Common myeloid progenitor, CD34-positive (primary cell): Measurements from ENCODE around the gene NUDT4. TPM values are rescaled to one million over a fixed set of nuclear protein-coding genes. Genes with fewer than 3 reads are reported as not detected.

Experiments
- CTCF ChIA-PET: fragments of 350-600 bp; sonication (Branson Sonifier 250); formaldehyde crosslinking; loops from one replicate; lab custom pipeline; 2021; ENCODE audit warnings: antibody characterized with exemption; lab: Charles Lee
- POLR2A ChIA-PET: fragments of 350-600 bp; sonication (Branson Sonifier 250); formaldehyde crosslinking; loops from one replicate; lab custom pipeline; 2021; ENCODE audit warnings: antibody characterized with exemption; lab: Charles Lee
- DNase-seq, 3 donors: peaks; one replicate each; pipeline versions ENCODE4 v3.0.0 to v3.0.0-alpha.2; 2013
- H3K27ac ChIP-seq, 2 experiments: 1 replicate in 1 of 2; 2 replicates in 1 of 2; pipeline ENCODE4 v1.7.0; 2013; ENCODE audit warnings: inconsistent platforms in 2 of 2, low read length in 2 of 2, mild to moderate bottlenecking in 2 of 2, low read depth in 1 of 2, moderate library complexity in 1 of 2; ENCODE audit not compliant: severe bottlenecking in 2 of 2, insufficient read depth in 1 of 2, poor library complexity in 1 of 2
- H3K27me3 ChIP-seq, 5 experiments: replicated peaks in 2 of 5; 1 replicate in 3 of 5; 2 replicates in 2 of 5; pipeline versions ENCODE4 v1.6.1 to v1.7.0; 2013; ENCODE audit warnings: low read length in 4 of 5, mild to moderate bottlenecking in 2 of 5, moderate library complexity in 2 of 5, inconsistent platforms in 1 of 5; ENCODE audit not compliant: insufficient read depth in 5 of 5, control insufficient read depth in 4 of 5
- H3K36me3 ChIP-seq, 4 experiments: 1 replicate in 2 of 4; 2 replicates in 2 of 4; pipeline versions ENCODE4 v1.6.1 to v1.7.0; 2013; ENCODE audit warnings: low read length in 3 of 4, control low read depth in 1 of 4, mild to moderate bottlenecking in 1 of 4; ENCODE audit not compliant: control insufficient read depth in 4 of 4, insufficient read depth in 4 of 4
- H3K4me1 ChIP-seq, 4 experiments: 1 replicate in 3 of 4; 2 replicates in 1 of 4; pipeline versions ENCODE4 v1.6.1 to v1.7.1; 2013; ENCODE audit warnings: low read length in 3 of 4, mild to moderate bottlenecking in 3 of 4, control low read depth in 1 of 4, inconsistent platforms in 1 of 4, moderate library complexity in 1 of 4; ENCODE audit not compliant: control insufficient read depth in 4 of 4, insufficient read depth in 4 of 4; ENCODE audit errors: control extremely low read depth in 1 of 4
- H3K4me3 ChIP-seq, 7 experiments: 1 replicate in 4 of 7; 2 replicates in 3 of 7; pipeline versions ENCODE4 v1.5.1 to v1.7.0; 2013; ENCODE audit warnings: mild to moderate bottlenecking in 7 of 7, low read length in 6 of 7, moderate library complexity in 6 of 7, inconsistent platforms in 2 of 7, low read depth in 2 of 7, control low read depth in 1 of 7; ENCODE audit not compliant: insufficient read depth in 4 of 7, control insufficient read depth in 1 of 7; ENCODE audit errors: extremely low read depth in 1 of 7
- H3K9me3 ChIP-seq, 5 experiments: 1 replicate in 4 of 5; 2 replicates in 1 of 5; pipeline versions ENCODE4 v1.6.1 to v1.7.1; 2013; ENCODE audit warnings: low read length in 4 of 5, mild to moderate bottlenecking in 2 of 5, inconsistent platforms in 1 of 5, low read depth in 1 of 5, moderate library complexity in 1 of 5; ENCODE audit not compliant: control insufficient read depth in 4 of 5, insufficient read depth in 2 of 5; ENCODE audit errors: control extremely low read depth in 1 of 5
- WGBS: methylation state at CpG from one replicate; pipeline ENCODE4 v1.1.5; 2013; ENCODE audit not compliant: insufficient coverage; 5-methylcytosine and 5-hydroxymethylcytosine counted together
- polyA plus RNA-seq: library from polyadenylated mRNA; unstranded; fragments of 120-200 nt; gene quantifications from one replicate; pipeline ENCODE4 v1.2.1, GENCODE V29; 2013

The NUDT4 gene
- 54.4 TPM for polyA plus RNA-seq

DNA sequence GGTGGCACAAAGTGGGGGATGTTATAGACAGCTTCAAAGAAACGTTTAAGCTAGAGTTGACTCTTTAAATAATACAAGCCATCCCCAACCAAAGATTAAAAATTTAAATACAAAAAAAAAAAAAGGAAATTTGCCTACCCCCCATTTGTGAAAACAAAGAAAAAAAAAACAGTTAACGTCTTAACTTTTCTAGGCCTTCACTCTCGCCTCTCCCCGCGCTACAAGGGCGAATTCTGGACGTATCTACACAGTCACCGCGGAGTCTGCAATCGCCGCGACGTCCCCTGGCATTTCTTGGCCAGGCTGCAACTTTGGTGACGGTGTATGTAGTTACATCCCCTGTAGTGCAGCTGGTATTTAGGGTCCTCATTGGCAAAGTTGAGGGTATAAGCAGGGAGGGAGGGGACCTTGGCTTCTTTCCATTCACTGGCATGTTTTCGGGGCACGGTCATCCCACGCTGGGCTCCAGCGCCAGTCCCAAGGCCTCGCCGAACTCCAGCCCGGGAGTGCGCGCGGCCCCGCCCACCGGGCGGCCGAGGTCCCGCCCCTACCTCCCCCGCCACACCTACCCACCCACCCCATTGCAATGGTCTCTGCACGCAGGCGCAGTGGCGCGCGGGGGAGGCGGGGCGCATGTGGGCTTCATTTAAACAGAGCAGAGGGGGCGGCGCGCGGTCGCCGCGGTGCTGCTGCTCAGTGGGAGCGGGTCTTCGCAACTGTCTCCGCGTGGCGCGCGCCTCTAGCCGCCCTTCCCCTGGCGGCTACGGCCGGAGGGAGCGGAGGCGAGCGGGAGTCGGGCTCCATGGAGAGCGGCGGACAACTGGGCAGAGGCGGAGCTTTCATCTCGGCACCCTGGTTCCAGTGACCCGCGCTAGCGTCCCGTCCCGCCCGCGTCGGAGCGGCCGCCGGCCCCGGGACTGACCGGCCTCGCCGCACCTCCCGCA, at the start of gene NUDT4:
TSS of gene NUDT4 (plus strand) at position 674 of the 944 bp plus-strand sequence. CDS start 398 bp downstream, outside the sequence.
- Histone ChIP-seq H3K4me1 (peaks cover 25 to 52% (median 35%) of the 10 kb centered on the region in 4 experiments), H3K27me3 (peaks cover 0 to 2% (median 0%) of the 10 kb centered on the region in 5 experiments), H3K36me3 (no peaks in the 10 kb centered on the region), H3K27ac (peak within 1 kb of the TSS; percentile 78 to 91), H3K9me3 (no peaks in the 10 kb centered on the region), H3K4me3 (peak within 1 kb of the TSS; percentile 77 to 98 (median 91))
- ChIA-PET CTCF (interaction anchor here (1.1 kb wide), 1 partner anchor 21 kb away, joined by 3 read pairs; no protein-coding TSS in a partner anchor), POLR2A (no interaction called here)
- peak; percentile 93 to 97 (median 97) for DNase-seq
- WGBS = 4% methylated on average over 28 of the region's 79 CpGs

DNA sequence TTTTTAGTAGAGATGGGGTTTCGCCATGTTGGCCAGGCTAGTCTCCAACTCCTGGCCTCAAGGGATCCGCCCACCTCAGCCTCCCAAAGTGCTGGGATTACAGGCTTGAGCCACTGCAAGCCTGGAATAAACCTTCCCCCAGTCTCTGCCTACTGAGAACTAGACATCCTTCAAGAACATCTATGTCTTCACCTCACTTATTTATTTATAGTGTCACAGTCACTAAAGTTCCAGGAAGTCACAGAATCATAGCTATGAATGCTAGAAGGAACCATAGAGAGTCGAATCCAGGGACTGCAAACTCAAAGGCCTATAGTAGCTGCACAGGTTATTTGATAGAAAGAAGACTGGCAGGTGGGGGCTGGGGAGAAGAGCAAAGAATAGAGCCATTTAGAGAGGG, 44.7 kb upstream of the NUDT4 start:
- DNase-seq = no peak
- H3K4me1 ChIP-seq = no peaks in the 10 kb centered on the region
- ChIA-PET POLR2A (no interaction called here), CTCF (interaction anchor here (0.9 to 1.0 kb wide), 2 partner anchors 16 to 50 kb away, joined by 3 read pairs; no protein-coding TSS in a partner anchor)
- no peaks in the 10 kb centered on the region for H3K36me3 ChIP-seq
- H3K9me3 ChIP-seq = no peaks in the 10 kb centered on the region
- H3K27me3 ChIP-seq = peaks cover 0 to 2% (median 0%) of the 10 kb centered on the region in 5 experiments
- 85% methylated on average over 2 of the region's 3 CpGs for WGBS
- H3K27ac ChIP-seq = no peak overlapping the region
- no peak overlapping the region for H3K4me3 ChIP-seq

DNA sequence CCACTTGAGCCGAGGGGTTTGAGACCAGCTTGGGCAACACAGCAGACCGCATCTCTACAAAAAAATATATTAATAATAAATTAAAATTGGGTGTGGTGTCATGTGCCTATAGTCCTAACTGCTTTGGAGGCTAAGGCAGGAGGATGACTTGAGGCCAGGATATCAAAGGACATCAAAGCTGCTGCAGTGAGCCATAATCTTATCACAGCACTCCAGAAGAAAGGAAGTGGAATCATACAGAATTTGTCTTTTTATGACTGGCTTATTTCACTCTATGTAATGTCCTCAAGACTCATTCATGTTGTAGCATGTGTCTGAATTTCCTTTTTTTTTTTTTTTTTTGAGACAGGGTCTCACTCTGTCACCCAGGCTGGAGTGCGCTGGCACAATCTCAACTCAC, 43.9 kb upstream of the NUDT4 start:
- peaks cover 0 to 2% (median 0%) of the 10 kb centered on the region in 5 experiments for H3K27me3 ChIP-seq
- ChIA-PET CTCF (interaction anchor here (0.9 to 1.0 kb wide), 2 partner anchors 17 to 49 kb away, joined by 3 read pairs; no protein-coding TSS in a partner anchor), POLR2A (no interaction called here)
- no peak overlapping the region for H3K4me3 ChIP-seq
- no peak overlapping the region for H3K27ac ChIP-seq
- no peaks in the 10 kb centered on the region for H3K9me3 ChIP-seq
- H3K4me1 ChIP-seq = no peaks in the 10 kb centered on the region
- DNase-seq = no peak
- no CpG with 5 or more reads among the region's 3 CpGs for WGBS
- H3K36me3 ChIP-seq = no peaks in the 10 kb centered on the region

DNA sequence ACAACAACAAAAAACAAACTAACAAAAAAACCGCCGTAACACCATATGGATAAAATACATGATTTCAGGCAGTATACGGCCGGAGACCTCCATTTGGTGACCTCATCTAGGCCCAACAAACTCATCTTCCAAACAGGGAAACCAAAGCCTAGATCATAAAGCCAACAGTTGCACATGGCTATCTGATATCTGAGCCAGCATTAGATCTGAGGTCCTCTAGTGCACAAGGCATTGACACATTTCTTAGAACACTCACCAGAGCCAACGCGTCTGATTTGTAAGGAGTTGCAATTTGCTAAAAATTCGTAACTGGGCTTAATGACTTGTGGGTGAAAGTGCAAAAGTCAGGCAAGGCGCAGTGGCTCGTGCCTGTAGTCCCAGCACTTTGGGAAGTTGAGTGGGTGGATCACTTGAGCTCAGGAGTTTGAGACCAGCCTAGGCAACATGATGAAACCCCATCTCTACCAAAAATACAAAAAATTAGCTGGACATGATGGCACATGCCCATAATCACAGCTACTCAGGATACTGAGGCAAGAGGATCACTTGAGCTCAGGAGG, 42.0 kb upstream of the NUDT4 start:
- H3K9me3 ChIP-seq = no peaks in the 10 kb centered on the region
- no peak overlapping the region for H3K4me3 ChIP-seq
- no peaks in the 10 kb centered on the region for H3K36me3 ChIP-seq
- DNase-seq = no peak
- H3K27me3 ChIP-seq = peaks cover 0 to 2% (median 0%) of the 10 kb centered on the region in 5 experiments
- no peaks in the 10 kb centered on the region for H3K4me1 ChIP-seq
- CTCF ChIA-PET = no interaction called here
- POLR2A ChIA-PET = no interaction called here
- H3K27ac ChIP-seq = no peak overlapping the region
- 98% methylated on average over 8 of the region's 9 CpGs for WGBS

DNA sequence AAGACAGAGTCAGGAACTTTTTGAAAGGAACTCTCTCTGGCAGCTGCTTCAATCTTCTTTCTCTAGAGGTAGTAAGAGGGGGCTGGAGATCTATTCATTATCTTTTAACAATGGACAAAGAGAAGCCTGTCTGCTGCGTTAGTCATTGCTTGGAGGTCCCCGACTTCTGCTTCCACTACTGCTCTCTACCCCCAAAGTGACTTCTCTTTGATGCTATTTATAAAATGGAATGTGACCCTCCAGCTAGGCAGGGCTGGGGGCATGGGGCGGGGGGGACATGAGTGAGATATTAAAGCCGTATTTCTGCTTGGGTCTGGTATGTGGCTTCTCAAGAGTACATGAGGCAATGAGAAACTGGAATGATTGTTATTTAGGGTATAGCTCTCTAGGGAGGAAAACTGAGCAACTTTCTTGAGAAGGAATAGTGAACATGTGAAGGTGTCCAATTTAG, 41.4 kb upstream of the NUDT4 start:
- Histone ChIP-seq H3K36me3 (no peaks in the 10 kb centered on the region), H3K27ac (no peak overlapping the region), H3K27me3 (peaks cover 0 to 2% (median 0%) of the 10 kb centered on the region in 5 experiments), H3K4me1 (no peaks in the 10 kb centered on the region), H3K4me3 (no peak overlapping the region), H3K9me3 (no peaks in the 10 kb centered on the region)
- 69% methylated on average over 2 of the region's 4 CpGs for WGBS
- POLR2A ChIA-PET = no interaction called here
- CTCF ChIA-PET = no interaction called here
- peak in 1 of 3 donors; percentile 22 for DNase-seq

DNA sequence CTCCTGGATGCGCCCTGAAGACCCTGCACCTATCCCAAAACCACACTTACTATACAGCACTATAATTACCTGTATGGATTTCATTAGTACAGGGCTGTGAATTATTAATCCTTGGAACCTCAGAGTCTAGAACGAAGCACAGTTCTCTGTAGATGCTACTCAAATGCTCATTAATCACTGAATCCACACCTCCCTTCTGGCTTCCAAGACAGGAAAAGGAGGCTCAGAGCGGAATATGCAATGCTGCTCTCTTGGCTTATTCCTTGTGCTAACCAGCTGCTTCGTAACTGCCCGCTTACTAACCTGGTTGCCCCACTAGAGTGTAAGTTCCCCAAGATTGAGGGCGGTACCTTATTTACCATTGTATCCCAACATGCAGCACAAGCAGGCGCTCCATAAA, 39.1 kb upstream of the NUDT4 start:
- ChIA-PET POLR2A (interaction anchor here (0.6 kb wide), 1 partner anchor 10 kb away, joined by 3 read pairs; no protein-coding TSS in a partner anchor), CTCF (no interaction called here)
- WGBS = 100% methylated on average over 4 of the region's 7 CpGs
- H3K36me3 ChIP-seq = no peaks in the 10 kb centered on the region
- H3K27me3 ChIP-seq = peaks cover 0 to 2% (median 0%) of the 10 kb centered on the region in 5 experiments
- H3K4me1 ChIP-seq = no peaks in the 10 kb centered on the region
- DNase-seq = no peak
- H3K4me3 ChIP-seq = no peak overlapping the region
- H3K27ac ChIP-seq = no peak overlapping the region
- no peaks in the 10 kb centered on the region for H3K9me3 ChIP-seq
